ENCODE data around the gene DPP6.

The DPP6 gene

DNA sequence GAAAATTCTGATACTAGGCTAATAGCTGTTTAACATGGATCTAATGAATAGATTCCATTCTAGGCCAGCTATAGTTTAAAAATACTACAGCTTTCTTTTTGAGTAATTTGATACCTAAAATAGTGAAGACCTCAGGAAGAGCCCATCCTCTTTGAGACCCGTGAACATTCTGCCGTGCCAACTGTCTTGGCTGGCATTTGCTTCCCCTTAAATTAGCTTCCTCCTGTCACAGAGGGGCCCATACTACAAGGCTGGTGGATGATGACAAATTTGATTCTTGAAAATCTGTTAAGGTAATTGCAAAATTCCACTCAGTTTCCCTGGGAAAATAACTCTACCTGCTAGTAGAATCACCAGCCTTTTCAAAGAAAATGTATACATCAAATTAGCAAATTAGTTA, 385.0 kb downstream of the DPP6 start:
- DNase-seq (ENCODE audit: low spot score): no peak
- no peak overlapping the region for H3K4me3 ChIP-seq
- no peak for TF ChIP-seq CTCF (IDR thresholded peaks at IDR 0.05)
- no peak overlapping the region for H3K27ac ChIP-seq

DNA sequence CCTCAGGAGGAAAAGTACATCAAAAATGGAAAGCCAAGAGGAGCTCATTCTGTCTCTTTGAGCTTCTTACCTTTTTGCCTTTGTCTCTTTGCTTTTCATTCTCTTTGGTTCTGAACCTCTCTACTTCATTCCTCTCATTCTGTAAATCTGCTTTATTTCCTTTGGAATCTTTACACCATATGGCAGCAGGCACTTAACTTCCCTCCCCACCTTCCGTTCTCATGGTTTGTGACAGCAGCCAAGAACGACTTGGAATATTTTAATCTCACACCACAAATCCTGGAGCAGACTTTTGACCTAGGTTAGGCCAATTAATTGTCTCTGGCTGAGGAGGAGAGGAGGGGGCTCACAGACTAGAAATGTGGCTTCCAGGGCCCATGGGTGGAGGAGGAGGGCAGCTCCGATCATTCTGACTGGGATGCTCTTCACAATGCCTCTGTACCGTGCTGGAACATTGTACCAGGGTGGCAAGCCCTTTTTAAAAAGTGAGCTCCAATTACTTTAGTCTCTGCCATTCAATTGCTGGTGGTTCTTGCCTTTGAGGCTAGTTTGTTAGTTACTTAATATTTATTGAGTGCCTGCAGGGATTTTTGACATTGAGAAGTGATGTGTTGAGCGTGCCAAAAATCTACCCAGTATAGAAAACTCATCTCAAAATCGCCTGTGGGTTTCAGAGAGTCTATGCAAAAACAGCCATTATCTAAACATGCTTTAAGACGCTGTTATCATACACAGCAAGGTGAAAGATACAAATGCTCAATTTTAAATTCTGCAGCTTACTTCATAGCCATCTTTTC, 386.6 kb downstream of the DPP6 start:
- TF ChIP-seq CTCF (IDR thresholded peaks at IDR 0.05): no peak
- Histone ChIP-seq H3K4me3 (no peak overlapping the region), H3K27ac (no peak overlapping the region)
- DNase-seq (ENCODE audit: low spot score): no peak

GRCh38 chr7:154440058-154440457, 387.9 kb downstream of the DPP6 start:
- H3K4me3 ChIP-seq: no peak overlapping the region
- H3K27ac ChIP-seq: no peak overlapping the region
- DNase-seq (ENCODE audit: low spot score): no peak
- no peak for TF ChIP-seq CTCF (IDR thresholded peaks at IDR 0.05)

GRCh38 chr7:154440651-154441050, 388.5 kb downstream of the DPP6 start:
- Histone ChIP-seq H3K27ac (no peak overlapping the region), H3K4me3 (no peak overlapping the region)
- no peak for TF ChIP-seq CTCF (IDR thresholded peaks at IDR 0.05)
- DNase-seq (ENCODE audit: low spot score): no peak

DNA sequence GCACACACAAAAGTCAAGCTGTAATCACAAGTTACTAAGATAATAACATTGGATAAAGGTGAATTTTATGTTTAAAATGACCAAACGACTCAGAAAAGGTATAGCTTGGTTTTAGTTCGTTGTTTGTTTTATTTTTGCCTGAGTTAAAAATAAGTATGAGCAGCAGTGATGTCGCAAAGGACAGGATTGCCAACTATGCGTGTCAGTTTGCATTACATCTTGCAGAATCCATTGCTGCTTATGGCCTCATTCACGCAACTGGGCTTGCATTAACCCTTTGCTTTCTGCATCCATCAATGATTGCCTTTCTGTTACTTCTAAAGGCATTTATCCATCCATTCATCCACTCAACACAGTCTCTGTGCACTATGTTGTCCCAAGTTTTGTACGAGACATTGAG, 389.6 kb downstream of the DPP6 start:
- no peak for TF ChIP-seq CTCF (IDR thresholded peaks at IDR 0.05)
- Histone ChIP-seq H3K27ac (no peak overlapping the region), H3K4me3 (no peak overlapping the region)
- DNase-seq (ENCODE audit: low spot score): no peak

DNA sequence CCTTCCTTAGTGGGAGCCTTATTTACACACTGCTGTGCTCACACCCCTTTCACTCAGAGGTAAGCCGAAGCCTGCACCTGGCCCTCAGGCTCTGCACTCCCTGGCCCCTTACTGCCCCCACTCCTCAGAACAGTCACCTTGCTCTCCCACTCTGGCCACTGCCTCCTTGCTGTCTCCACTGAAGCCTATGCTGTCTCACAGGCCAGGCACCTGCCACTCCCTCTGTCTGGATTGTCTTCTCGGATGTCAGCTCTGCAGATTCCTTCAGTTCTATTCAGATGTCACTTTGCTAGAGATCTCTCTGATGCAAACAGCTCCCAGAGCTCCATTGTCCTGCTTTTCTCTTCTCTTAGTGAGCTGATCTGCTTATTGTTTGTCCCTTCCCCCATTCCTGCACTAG, 390.7 kb downstream of the DPP6 start:
- no peak for DNase-seq (ENCODE audit: low spot score)
- no peak for TF ChIP-seq CTCF (IDR thresholded peaks at IDR 0.05)
- Histone ChIP-seq H3K4me3 (no peak overlapping the region), H3K27ac (no peak overlapping the region)

- DNase-seq (ENCODE audit: low spot score): no peak
- no peak for TF ChIP-seq CTCF (IDR thresholded peaks at IDR 0.05)
- Histone ChIP-seq H3K27ac (no peak overlapping the region), H3K4me3 (no peak overlapping the region)
Measured at GRCh38 chr7:154450451-154450850, 398.3 kb downstream of the DPP6 start.

Data from coronary artery (tissue), 2 donors.